ENCODE results near the gene ANKS3. TPM values are rescaled to one million over a fixed set of nuclear protein-coding genes. Genes with fewer than 3 reads are reported as not detected.

Gene ANKS3
- polyA plus RNA-seq, 3 donors, result 0.59 to 13.7 (median 0.95) TPM

- peaks cover 4 to 6% of the 10 kb centered on the region in 2 donors for H3K4me1 ChIP-seq (ENCODE audit: control insufficient read depth in 1 of 2, insufficient read depth in 2 of 2, low read length in 2 of 2)
- intact Hi-C loops (cut with micrococcal nuclease), result no loop called here
- H3K79me2 ChIP-seq (ENCODE audit: insufficient read depth, low read length), result no peaks in the 10 kb centered on the region
- H3K9me3 ChIP-seq (replicated peaks in 1 of 2; ENCODE audit: control insufficient read depth in 1 of 2, insufficient read depth in 1 of 2, low read length in 2 of 2), result no peaks in the 10 kb centered on the region
- Mint-ChIP-seq H3K4me1 (peaks cover 10% of the 10 kb centered on the region), H3K27ac (no peak overlapping the region), H3K27me3 (ENCODE audit: low read depth in 3 of 3) (peaks cover 8 to 17% (median 12%) of the 10 kb centered on the region in 3 donors), H3K4me3 (no peak overlapping the region), H3K36me3 (peaks cover 13 to 19% of the 10 kb centered on the region in 2 donors), H3K9me3 (no peaks in the 10 kb centered on the region)
- H3K4me3 ChIP-seq (replicated peaks in 1 of 3; ENCODE audit: low read depth in 2 of 3, low read length in 3 of 3), result no peak overlapping the region
- no peak overlapping the region for H3K4me2 ChIP-seq (replicated peaks; ENCODE audit: extremely low read depth, low read length, poor library complexity, severe bottlenecking)
- H3K9ac ChIP-seq (ENCODE audit: insufficient read depth, low read length, poor library complexity, severe bottlenecking), result no peak overlapping the region
- no peak overlapping the region for H3K27ac ChIP-seq (ENCODE audit: low read depth in 1 of 2, low read length in 2 of 2)
- H2AFZ ChIP-seq (ENCODE audit: insufficient read depth, low read depth, low read length, poor library complexity, severe bottlenecking), result no peak overlapping the region
- no peak for DNase-seq
- 74% methylated on average over 14 of the region's 15 CpGs for WGBS (ENCODE audit: insufficient coverage)
- TF ChIP-seq CTCF (IDR thresholded peaks at IDR 0.05), result no peak
- H3K36me3 ChIP-seq (replicated peaks in 1 of 2; ENCODE audit: control insufficient read depth in 1 of 2, insufficient read depth in 2 of 2, low read length in 2 of 2), result peaks cover 20 to 25% of the 10 kb centered on the region in 2 donors
- no peaks in the 10 kb centered on the region for H4K20me1 ChIP-seq (ENCODE audit: insufficient read depth, low read length)
- H3K27me3 ChIP-seq (ENCODE audit: control insufficient read depth in 2 of 2, insufficient read depth in 2 of 2, low read length in 2 of 2), result no peaks in the 10 kb centered on the region
These were observed 13.0 kb upstream of the ANKS3 start for GRCh38 chr16:4746991-4747574.

DNA sequence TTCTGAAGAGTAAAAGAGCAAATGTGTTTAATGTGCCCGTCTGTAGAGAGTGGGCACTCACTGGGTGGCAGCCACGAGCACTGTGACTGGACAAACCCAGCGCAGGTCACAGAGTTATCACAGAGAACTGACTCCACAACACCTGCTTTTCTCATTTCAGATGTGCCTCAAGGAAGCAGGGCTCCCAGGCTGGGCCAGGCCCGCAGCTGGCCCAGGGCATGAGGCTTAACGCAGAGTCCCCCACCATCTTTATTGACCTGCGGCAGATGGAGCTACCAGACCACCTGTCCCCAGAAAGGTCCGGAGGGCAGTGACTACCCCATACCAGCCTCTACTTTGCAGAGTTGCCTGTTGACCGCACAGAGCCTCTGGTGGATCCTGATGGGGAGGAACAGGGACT lies 12.1 kb upstream of the ANKS3 start:
- H3K9ac ChIP-seq (ENCODE audit: insufficient read depth, low read length, poor library complexity, severe bottlenecking), result no peak overlapping the region
- DNase-seq, result no peak
- WGBS (ENCODE audit: insufficient coverage), result 97% methylated on average over 4 of the region's 8 CpGs
- Mint-ChIP-seq H3K9me3 (no peaks in the 10 kb centered on the region), H3K36me3 (peaks cover 8 to 10% of the 10 kb centered on the region in 2 donors), H3K27ac (no peak overlapping the region), H3K4me3 (no peak overlapping the region), H3K27me3 (ENCODE audit: low read depth in 3 of 3) (peaks cover 8 to 17% (median 12%) of the 10 kb centered on the region in 3 donors), H3K4me1 (peaks cover 10% of the 10 kb centered on the region)
- H3K9me3 ChIP-seq (replicated peaks in 1 of 2; ENCODE audit: control insufficient read depth in 1 of 2, insufficient read depth in 1 of 2, low read length in 2 of 2), result no peaks in the 10 kb centered on the region
- no peak overlapping the region for H2AFZ ChIP-seq (ENCODE audit: insufficient read depth, low read depth, low read length, poor library complexity, severe bottlenecking)
- intact Hi-C loops (cut with micrococcal nuclease), result no loop called here
- H3K36me3 ChIP-seq (replicated peaks in 1 of 2; ENCODE audit: control insufficient read depth in 1 of 2, insufficient read depth in 2 of 2, low read length in 2 of 2), result peaks cover 12 to 16% of the 10 kb centered on the region in 2 donors
- H3K4me3 ChIP-seq (replicated peaks in 1 of 3; ENCODE audit: low read depth in 2 of 3, low read length in 3 of 3), result no peak overlapping the region
- H3K4me2 ChIP-seq (replicated peaks; ENCODE audit: extremely low read depth, low read length, poor library complexity, severe bottlenecking), result no peak overlapping the region
- no peaks in the 10 kb centered on the region for H3K27me3 ChIP-seq (ENCODE audit: control insufficient read depth in 2 of 2, insufficient read depth in 2 of 2, low read length in 2 of 2)
- no peaks in the 10 kb centered on the region for H3K79me2 ChIP-seq (ENCODE audit: insufficient read depth, low read length)
- no peak overlapping the region for H3K27ac ChIP-seq (ENCODE audit: low read depth in 1 of 2, low read length in 2 of 2)
- no peak for TF ChIP-seq CTCF (IDR thresholded peaks at IDR 0.05)
- no peaks in the 10 kb centered on the region for H4K20me1 ChIP-seq (ENCODE audit: insufficient read depth, low read length)
- H3K4me1 ChIP-seq (ENCODE audit: control insufficient read depth in 1 of 2, insufficient read depth in 2 of 2, low read length in 2 of 2), result peaks cover 4 to 6% of the 10 kb centered on the region in 2 donors
